Sigmoid colon (tissue), 4 donors: ENCODE measurements around the gene PRICKLE1.

Source experiments
- CTCF ChIP-seq, 4 experiments: fragments of 450-650 bp in 3 of 4; fragments of 200-600 bp in 1 of 4; IDR thresholded peaks; one replicate each; pipeline ENCODE4 v1.5.1; 2016 to 2019; ENCODE audit warnings: antibody characterized with exemption in 4 of 4, mild to moderate bottlenecking in 3 of 4, moderate library complexity in 2 of 4
- EP300 ChIP-seq, 4 donors: sonication (generic); formaldehyde crosslinking; IDR thresholded peaks; one replicate each; pipeline ENCODE4 v1.6.1; 2017; ENCODE audit warnings: antibody characterized with exemption in 4 of 4
- POLR2AphosphoS5 ChIP-seq, 4 donors: sonication (generic); formaldehyde crosslinking; IDR thresholded peaks; one replicate each; pipeline ENCODE4 v1.6.1; 2017; ENCODE audit warnings: antibody characterized with exemption in 4 of 4

- TF ChIP-seq CTCF (IDR thresholded peaks at IDR 0.05) (no peak), POLR2AphosphoS5 (IDR thresholded peaks at IDR 0.05) (no peak), EP300 (IDR thresholded peaks at IDR 0.05) (no peak)
Measured at GRCh38 chr12:42617622-42618021, 28.1 kb upstream of the PRICKLE1 start.
